Ectodermal cell (in vitro differentiated cells): ENCODE data around the gene GPR146.
"Not testable (repeated sequence)": the region's sequence is repeated elsewhere in the genome, so short reads cannot be mapped to it uniquely, and the experiment has no call there.

ENCODE experiments used
- H3K27ac ChIP-seq: 2 replicates; pipeline ENCODE4 v1.7.0; 2013; ENCODE audit warnings: mild to moderate bottlenecking, low read depth, low read length; ENCODE audit not compliant: insufficient read depth, poor library complexity, severe bottlenecking
- H3K27me3 ChIP-seq: 2 replicates; pipeline ENCODE4 v1.7.0; 2013; ENCODE audit warnings: mild to moderate bottlenecking, low read length; ENCODE audit not compliant: insufficient read depth, control insufficient read depth, poor library complexity, severe bottlenecking
- H3K36me3 ChIP-seq: one replicate; pipeline ENCODE4 v1.7.0; 2013; ENCODE audit warnings: low read length; ENCODE audit not compliant: control insufficient read depth, insufficient read depth
- H3K4me1 ChIP-seq: one replicate; pipeline ENCODE4 v1.7.0; 2013; ENCODE audit warnings: low read length; ENCODE audit not compliant: control insufficient read depth, insufficient read depth
- H3K4me3 ChIP-seq: 2 replicates; pipeline ENCODE4 v1.7.0; 2013; ENCODE audit warnings: low read depth, low read length, control low read depth; ENCODE audit not compliant: insufficient read depth
- H3K9me3 ChIP-seq: 2 replicates; pipeline ENCODE4 v1.7.0; 2013; ENCODE audit warnings: mild to moderate bottlenecking, low read length, moderate library complexity; ENCODE audit not compliant: control insufficient read depth
- WGBS, 2 experiments: methylation state at CpG; one replicate each; pipeline ENCODE4 v1.1.7; 2013; ENCODE audit warnings: missing lambda C conversion rate in 2 of 2; 5-methylcytosine and 5-hydroxymethylcytosine counted together

GPR146 gene

DNA sequence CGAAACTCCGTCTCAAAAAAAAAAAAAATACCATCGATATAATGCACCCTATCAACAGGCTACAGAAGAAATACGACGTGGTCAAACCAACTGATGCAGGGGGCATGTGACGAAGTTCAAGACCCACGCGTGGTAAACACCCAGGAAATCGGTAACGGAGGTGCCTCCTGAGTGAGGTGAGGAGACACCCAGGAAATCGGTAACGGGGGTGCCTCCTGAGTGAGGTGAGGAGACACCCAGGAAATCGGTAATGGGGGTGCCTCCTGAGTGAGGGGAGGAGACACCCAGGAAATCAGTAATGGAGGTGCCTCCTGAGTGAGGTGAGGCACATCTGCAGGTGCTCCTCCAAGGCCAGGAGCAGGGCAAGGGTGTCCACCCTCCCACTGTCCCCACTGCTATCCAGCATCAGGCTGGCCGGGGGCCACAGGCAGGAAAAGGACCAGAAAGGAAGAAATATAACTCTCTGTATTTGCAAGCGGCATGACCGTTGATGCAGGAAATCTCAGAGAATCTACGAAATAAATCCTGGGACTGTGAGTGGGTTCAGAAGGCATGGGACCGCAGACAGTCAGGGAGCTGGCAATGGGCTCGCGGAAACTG lies 10.7 kb upstream of the GPR146 start:
- Histone ChIP-seq H3K27ac (no peak overlapping the region), H3K4me3 (no peak overlapping the region), H3K4me1 (no peaks in the 10 kb centered on the region), H3K36me3 (peaks cover 4% of the 10 kb centered on the region), H3K27me3 (no peaks in the 10 kb centered on the region), H3K9me3 (peaks cover 4% of the 10 kb centered on the region)
- 97% methylated on average over 20 of the region's 20 CpGs for WGBS, 2 experiments

DNA sequence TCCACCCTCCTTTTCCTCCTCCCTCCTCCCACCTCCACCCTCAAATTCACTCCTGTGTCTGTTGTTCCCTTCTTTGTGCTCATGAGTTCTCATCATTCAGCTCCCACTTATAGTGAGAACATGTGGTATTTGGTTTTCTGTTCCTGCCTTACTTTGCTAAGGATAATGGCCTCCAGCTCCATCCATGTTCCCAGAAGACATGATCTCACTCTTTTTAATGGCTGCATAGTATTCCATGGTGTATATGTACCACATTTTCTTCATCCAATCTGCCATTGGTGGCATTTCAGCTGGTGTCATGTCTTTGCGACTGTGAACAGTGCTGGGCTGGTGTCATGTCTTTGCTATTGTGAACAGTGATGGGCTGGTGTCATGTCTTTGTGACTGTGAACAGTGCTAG lies 9.6 kb upstream of the GPR146 start:
- 91 to 100% methylated on average over 1 of the region's 1 CpG for WGBS, 2 experiments

DNA sequence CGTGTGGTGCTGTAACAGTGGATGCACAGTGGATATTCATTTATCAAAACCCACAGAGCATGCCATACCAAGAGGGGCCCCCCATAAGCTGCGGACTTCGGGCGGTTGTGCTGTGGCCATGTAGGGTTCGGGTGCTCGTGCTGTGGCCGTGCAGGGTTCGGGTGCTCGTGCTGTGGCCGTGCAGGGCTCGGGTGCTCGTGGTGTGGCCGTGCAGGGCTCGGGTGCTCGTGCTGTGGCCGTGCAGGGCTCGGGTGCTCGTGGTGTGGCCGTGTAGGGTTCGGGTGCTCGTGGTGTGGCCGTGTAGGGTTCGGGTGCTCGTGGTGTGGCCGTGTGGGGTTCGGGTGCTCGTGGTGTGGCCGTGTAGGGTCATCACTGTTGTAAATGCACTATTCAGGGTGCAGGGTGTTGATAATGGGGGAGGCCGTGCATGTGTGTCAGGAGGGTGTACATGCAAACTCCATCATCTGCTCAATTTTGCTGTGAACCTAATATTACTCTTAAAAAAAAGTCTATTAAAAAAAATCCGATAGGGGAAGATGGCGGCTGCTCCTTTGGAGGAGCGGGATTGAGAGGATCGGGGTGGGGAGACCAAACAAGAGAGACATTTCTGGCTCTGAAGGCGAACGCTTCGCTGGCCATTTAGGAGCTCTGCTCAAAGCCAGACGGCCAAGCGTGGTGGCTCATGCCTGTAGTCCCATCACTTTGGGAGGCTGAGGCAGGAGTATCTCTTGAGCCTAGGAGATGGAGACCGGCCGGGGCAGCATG lies 8.0 kb upstream of the GPR146 start:
- not testable (repeated sequence) for H3K27me3 ChIP-seq, H3K4me1 ChIP-seq, H3K27ac ChIP-seq, H3K9me3 ChIP-seq, H3K4me3 ChIP-seq, H3K36me3 ChIP-seq
- WGBS, 2 experiments = 95% methylated on average over 39 to 40 of the region's 40 CpGs

More for the DNA sequence above, 9.6 kb upstream of the GPR146 start:
- H3K27me3 ChIP-seq, H3K36me3 ChIP-seq, H3K4me3 ChIP-seq, H3K9me3 ChIP-seq, H3K4me1 ChIP-seq, H3K27ac ChIP-seq: not testable (repeated sequence)

DNA sequence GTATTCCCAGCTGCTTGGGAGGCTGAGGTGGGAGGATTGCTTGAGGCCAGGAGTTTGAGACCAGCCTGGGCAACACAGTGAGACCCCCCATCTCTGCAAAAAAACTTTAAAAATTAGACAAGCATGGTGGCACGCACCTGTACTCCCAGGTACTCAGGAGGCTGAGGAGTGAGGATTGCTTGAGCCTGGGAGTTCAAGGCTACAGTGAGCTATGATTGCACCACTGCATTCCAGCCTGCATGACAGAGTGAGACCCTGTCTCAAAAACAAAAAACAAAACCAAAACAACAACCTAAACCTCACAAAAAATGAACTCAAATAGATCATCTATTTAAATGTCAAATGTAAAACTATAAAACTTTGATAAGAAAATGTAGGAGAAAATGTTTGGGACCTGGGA lies 4.1 kb upstream of the GPR146 start:
- not testable (repeated sequence) for H3K27ac ChIP-seq, H3K27me3 ChIP-seq, H3K36me3 ChIP-seq, H3K9me3 ChIP-seq, H3K4me3 ChIP-seq
- H3K4me1 ChIP-seq = peaks cover 26% of the 10 kb centered on the region
- 88 to 94% methylated on average over 1 of the region's 1 CpG for WGBS, 2 experiments

DNA sequence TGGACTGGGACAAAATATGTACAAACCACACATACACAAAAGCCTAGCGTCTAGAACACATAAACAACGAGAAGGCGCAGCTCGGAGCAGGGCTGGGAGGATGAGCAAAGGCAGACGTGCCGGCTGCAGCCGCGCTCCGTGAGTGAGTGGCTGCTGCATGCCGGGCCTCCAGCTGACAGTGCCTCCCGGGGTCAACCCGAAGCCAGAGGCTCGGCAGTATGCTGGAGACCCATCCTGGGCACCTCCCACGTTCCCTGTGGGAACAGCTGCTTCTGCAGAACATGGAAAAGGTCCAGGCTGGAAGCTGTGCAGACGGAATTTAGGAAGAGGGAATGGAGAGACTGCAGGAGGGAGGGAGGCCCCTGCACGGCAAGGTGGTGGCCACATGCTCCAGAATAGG lies 3.6 kb upstream of the GPR146 start:
- no peak overlapping the region for H3K4me3 ChIP-seq
- 43 to 45% methylated on average over 16 of the region's 16 CpGs for WGBS, 2 experiments

DNA sequence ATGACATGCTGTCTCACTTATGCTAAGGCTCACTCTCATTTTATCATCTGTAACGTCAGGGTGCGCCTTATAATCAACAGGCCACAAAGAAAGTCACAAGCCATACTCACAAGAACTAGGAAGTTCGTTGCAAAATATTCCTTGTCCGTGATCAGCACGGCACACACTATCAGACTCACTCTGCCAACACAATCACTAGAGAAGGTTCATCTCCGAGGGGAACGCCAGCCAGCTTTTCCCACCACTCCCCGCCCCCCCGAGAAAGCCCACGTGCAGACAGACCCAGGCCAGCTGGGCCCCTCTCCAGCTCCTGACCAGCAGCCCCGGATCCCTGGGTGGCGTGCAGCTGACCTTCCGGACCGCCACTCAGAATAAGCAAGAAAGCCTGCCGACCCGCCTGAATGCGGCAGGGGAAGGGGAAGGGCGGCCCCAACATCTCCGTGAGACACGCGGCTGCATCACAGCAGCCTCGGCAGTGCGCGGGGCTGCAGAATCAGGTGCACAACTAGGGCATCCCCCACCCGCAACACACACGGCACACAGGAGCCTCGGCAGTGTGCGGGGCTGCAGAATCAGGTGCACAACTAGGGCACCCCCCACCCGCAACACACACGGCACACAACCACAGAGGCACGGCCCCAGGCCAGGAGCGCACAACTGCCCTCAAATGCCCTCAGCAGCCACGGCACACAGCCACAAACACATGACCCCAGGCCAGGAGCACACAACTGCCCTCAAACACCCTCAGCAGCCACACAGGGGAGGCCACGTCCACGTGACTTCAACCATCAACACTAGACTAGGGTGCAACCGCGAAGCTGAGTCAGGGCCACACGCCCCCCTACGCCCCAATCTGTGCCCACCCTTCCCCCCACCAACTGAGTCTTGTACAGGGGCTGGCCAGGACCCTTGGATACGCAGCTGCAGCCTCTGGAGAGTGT lies 2.5 kb upstream of the GPR146 start:
- H3K4me1 ChIP-seq = peaks cover 29% of the 10 kb centered on the region
- no peak overlapping the region for H3K27ac ChIP-seq
- H3K4me3 ChIP-seq = no peak overlapping the region
- WGBS, 2 experiments = 90% methylated on average over 40 of the region's 40 CpGs
- H3K9me3 ChIP-seq = no peaks in the 10 kb centered on the region
- H3K27me3 ChIP-seq = no peaks in the 10 kb centered on the region
- H3K36me3 ChIP-seq = no peaks in the 10 kb centered on the region

More for the DNA sequence above, 3.6 kb upstream of the GPR146 start:
- peaks cover 3% of the 10 kb centered on the region for H3K36me3 ChIP-seq
- H3K27me3 ChIP-seq = no peaks in the 10 kb centered on the region
- H3K4me1 ChIP-seq = peaks cover 27% of the 10 kb centered on the region
- no peak overlapping the region for H3K27ac ChIP-seq
- peaks cover 3% of the 10 kb centered on the region for H3K9me3 ChIP-seq

DNA sequence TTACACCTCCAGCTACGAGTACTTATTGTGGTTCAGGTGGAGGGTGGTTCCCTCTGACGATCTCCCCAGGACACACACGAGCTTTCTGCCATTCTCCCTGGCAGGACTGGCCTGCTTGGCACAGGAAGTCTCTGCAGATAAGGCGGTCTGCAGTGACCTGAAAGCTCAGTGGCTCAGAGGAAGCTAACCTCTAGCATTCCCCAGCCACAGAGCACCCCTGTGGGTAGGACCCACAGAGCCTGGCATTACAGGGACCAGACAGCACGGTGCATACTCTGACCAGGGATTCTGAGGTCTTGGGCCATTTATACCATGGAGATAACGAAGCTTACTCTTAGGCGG lies 1.9 kb upstream of the GPR146 start:
- H3K27ac ChIP-seq = no peak overlapping the region
- no peak overlapping the region for H3K4me3 ChIP-seq
- no peaks in the 10 kb centered on the region for H3K9me3 ChIP-seq
- WGBS, 2 experiments = 94 to 95% methylated on average over 7 of the region's 7 CpGs
- H3K27me3 ChIP-seq = no peaks in the 10 kb centered on the region
- peaks cover 33% of the 10 kb centered on the region for H3K4me1 ChIP-seq
- H3K36me3 ChIP-seq = no peaks in the 10 kb centered on the region

DNA sequence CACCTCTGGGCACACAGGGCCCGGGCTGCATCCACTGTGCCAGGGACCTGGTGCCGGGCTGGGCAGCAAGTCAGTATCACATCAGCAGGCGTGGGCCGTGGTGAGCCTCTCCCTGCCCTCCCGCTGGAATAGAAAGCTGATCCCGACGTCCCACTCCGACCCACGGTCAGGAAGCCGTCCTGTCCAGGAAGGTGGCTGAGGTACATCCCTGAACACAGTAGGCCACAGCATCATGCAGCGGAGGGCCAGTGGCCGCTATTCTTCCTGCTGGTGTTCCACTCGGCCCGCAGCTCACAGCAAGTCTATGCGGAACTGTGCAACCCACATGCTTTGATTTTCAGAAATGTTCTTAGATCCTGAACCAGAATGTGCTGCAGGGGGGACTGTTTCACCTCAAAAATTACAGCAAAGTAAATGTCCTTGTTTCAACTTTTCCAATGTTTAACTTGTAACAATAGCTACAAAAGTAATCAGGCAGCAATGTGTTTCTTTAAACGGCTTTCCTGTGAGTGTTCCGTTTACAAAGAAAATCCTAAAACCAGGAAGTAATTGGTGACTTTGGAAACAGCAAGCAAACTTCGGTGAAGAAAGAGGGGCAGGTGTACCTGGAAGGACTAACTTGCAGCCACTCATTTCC lies 676 bp upstream of the GPR146 start:
- Histone ChIP-seq H3K36me3 (no peaks in the 10 kb centered on the region), H3K4me3 (peak overlapping the region; percentile 16), H3K27ac (peak overlapping the region; percentile 83), H3K4me1 (peaks cover 42% of the 10 kb centered on the region), H3K9me3 (no peaks in the 10 kb centered on the region), H3K27me3 (no peaks in the 10 kb centered on the region)
- 74 to 77% methylated on average over 18 of the region's 18 CpGs for WGBS, 2 experiments

DNA sequence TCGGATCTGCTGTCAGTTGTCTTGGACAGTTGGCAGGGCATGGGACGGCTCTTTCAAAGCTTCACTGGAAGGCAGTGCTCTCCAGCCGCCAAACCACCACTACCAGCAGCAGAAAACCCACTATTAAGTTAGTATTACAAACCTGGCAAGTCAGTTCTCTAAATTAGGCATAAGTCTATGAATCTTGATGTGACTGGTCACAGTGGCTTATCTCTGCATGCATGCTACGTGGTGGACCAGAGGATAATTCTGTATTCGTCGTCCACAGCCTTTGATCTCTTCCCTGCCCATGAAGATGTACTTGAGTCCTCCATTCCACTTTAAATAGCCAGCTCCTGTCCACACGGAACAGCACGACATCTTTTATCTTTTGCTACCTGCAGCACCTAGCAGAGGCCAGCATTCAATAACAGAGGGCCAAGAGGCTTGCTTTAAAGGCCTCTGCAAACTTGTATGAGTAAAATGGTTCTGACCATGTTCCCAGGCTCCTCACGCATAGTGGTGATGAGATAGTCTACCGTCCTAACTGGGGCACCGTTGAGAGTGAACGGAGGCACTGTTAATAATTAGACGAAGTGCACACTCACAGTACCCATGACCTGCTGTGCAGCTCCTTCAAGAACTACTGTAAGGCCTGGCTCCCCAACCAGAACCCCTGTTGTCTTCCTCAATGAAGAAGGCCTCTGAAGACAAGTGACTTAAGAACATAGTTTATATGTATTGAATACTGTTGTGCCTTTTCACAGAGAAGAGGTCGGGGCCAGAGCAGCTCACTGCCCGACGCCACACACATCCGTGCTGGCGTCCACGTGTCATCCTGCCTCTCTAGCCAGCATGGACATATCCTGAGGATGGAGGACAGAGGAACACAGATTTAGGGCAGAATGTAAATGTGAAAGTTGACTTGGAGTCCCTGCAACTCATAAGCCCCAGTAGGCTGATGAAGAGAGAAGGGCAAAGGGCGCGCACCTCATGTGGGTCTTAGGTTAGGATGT lies 1.0 kb downstream of the GPR146 start:
- H3K4me3 ChIP-seq = peak overlapping the region; percentile 61
- no peaks in the 10 kb centered on the region for H3K27me3 ChIP-seq
- no peak overlapping the region for H3K27ac ChIP-seq
- peaks cover 42% of the 10 kb centered on the region for H3K4me1 ChIP-seq
- H3K36me3 ChIP-seq = no peaks in the 10 kb centered on the region
- 81 to 86% methylated on average over 21 of the region's 21 CpGs for WGBS, 2 experiments
- H3K9me3 ChIP-seq = no peaks in the 10 kb centered on the region
